GM23338 (cell line): ENCODE data around the gene PEX12. TPM values are rescaled to one million over a fixed set of nuclear protein-coding genes. Genes with fewer than 3 reads are reported as not detected.

Experiments
- ATAC-seq: fragments of 200-7000 bp; cut with Tn5 transposase; 3 replicates; pipeline ENCODE4 v1.9.1; 2020
- DNase-seq: peaks from one replicate; pipeline ENCODE4 v3.0.0-alpha.2; 2015; ENCODE audit warnings: low spot score
- H2AFZ ChIP-seq: fragments of 200-600 bp; sonication (generic); 2 replicates; pipeline ENCODE4 v1.8.0; 2016; ENCODE audit warnings: antibody characterized with exemption, mild to moderate bottlenecking, moderate library complexity
- H3F3A ChIP-seq: fragments of 200-600 bp; sonication (generic); replicated peaks from 2 replicates; pipeline ENCODE4 v1.8.0; 2017; ENCODE audit warnings: antibody characterized with exemption, mixed run types, low read depth
- H3K27ac ChIP-seq: fragments of 200-600 bp; sonication (generic); 2 replicates; pipeline ENCODE4 v1.6.1; 2016; ENCODE audit warnings: low read depth
- H3K27me3 ChIP-seq: fragments of 200-600 bp; sonication (generic); 2 replicates; pipeline ENCODE4 v1.8.0; 2016; ENCODE audit warnings: mild to moderate bottlenecking, mixed run types, moderate library complexity; ENCODE audit not compliant: insufficient read depth
- H3K36me3 ChIP-seq: fragments of 200-600 bp; sonication (generic); 2 replicates; pipeline ENCODE4 v1.8.0; 2016; ENCODE audit warnings: mild to moderate bottlenecking; ENCODE audit not compliant: insufficient read depth
- H3K4me1 ChIP-seq: fragments of 200-600 bp; sonication (generic); 2 replicates; pipeline ENCODE4 v1.8.0; 2016; ENCODE audit warnings: mild to moderate bottlenecking, moderate library complexity; ENCODE audit not compliant: insufficient read depth
- H3K4me2 ChIP-seq: fragments of 200-600 bp; sonication (generic); 2 replicates; pipeline ENCODE4 v1.7.1; 2017; ENCODE audit warnings: mixed run types
- H3K4me3 ChIP-seq: fragments of 200-600 bp; sonication (generic); 2 replicates; pipeline ENCODE4 v1.6.1; 2016; ENCODE audit warnings: mixed run types
- H3K79me2 ChIP-seq: fragments of 200-600 bp; sonication (generic); replicated peaks from 2 replicates; pipeline ENCODE4 v1.8.0; 2017; ENCODE audit warnings: mild to moderate bottlenecking; ENCODE audit not compliant: insufficient read depth
- H3K9me2 ChIP-seq: fragments of 200-600 bp; sonication (generic); 2 replicates; pipeline ENCODE4 v1.8.0; 2017; ENCODE audit not compliant: insufficient read depth
- H4K20me1 ChIP-seq: fragments of 200-600 bp; sonication (generic); replicated peaks from 2 replicates; pipeline ENCODE4 v1.8.0; 2017; ENCODE audit warnings: mild to moderate bottlenecking; ENCODE audit not compliant: insufficient read depth
- H3K27ac Mint-ChIP-seq: 2 replicates; pipeline ENCODE4 v1.8.0; 2020; ENCODE audit warnings: inconsistent platforms, mild to moderate bottlenecking, moderate library complexity, mixed read lengths
- H3K27me3 Mint-ChIP-seq: 3 replicates; pipeline ENCODE4 v1.8.0; 2022; ENCODE audit warnings: low read depth, mild to moderate bottlenecking, moderate library complexity, mixed read lengths, inconsistent platforms; ENCODE audit not compliant: insufficient read depth, poor library complexity
- H3K36me3 Mint-ChIP-seq: 3 replicates; pipeline ENCODE4 v1.8.0; 2021; ENCODE audit warnings: low read depth, mild to moderate bottlenecking, inconsistent platforms, moderate library complexity, mixed read lengths
- H3K4me1 Mint-ChIP-seq: 3 replicates; pipeline ENCODE4 v1.8.0; 2020; ENCODE audit warnings: mild to moderate bottlenecking, inconsistent platforms, mixed read lengths
- H3K4me3 Mint-ChIP-seq: 3 replicates; pipeline ENCODE4 v1.8.0; 2021; ENCODE audit warnings: moderate library complexity, mild to moderate bottlenecking, inconsistent platforms, mixed read lengths
- H3K9me3 Mint-ChIP-seq: 3 replicates; pipeline ENCODE4 v1.8.0; 2020; ENCODE audit warnings: moderate library complexity, mild to moderate bottlenecking, inconsistent platforms, mixed read lengths
- CREB1 ChIP-seq: fragments of 250-450 bp; sonication (Bioruptor Pico); IDR thresholded peaks from 2 replicates; pipeline ENCODE4 v1.5.0; 2020; ENCODE audit warnings: low read depth, mild to moderate bottlenecking, moderate library complexity
- CTCF ChIP-seq, 2 experiments: fragments of 200-600 bp in 1 of 2; sonication (generic) in 1 of 2; conservative IDR thresholded peaks; 2 replicates each; pipeline versions ENCODE4 v1.5.1 to v1.6.1; 2016 to 2017; ENCODE audit warnings: antibody characterized with exemption in 2 of 2, low read depth in 2 of 2, mild to moderate bottlenecking in 2 of 2, moderate library complexity in 1 of 2
- ETS1 ChIP-seq: IDR thresholded peaks from 2 replicates; pipeline ENCODE4 v1.6.1; 2016; ENCODE audit warnings: antibody characterized with exemption
- EZH2 ChIP-seq: fragments of 200-600 bp; sonication (generic); IDR thresholded peaks from one replicate; pipeline ENCODE4 v1.8.0; 2017; ENCODE audit warnings: antibody characterized with exemption, mild to moderate bottlenecking, low read depth; ENCODE audit not compliant: unreplicated experiment
- EZH2phosphoT487 ChIP-seq: fragments of 200-600 bp; sonication (generic); IDR thresholded peaks from one replicate; pipeline ENCODE4 v1.8.1; 2018; ENCODE audit warnings: antibody characterized with exemption; ENCODE audit not compliant: unreplicated experiment
- JUNB ChIP-seq: IDR thresholded peaks from one replicate; pipeline ENCODE4 v1.6.1; 2016; ENCODE audit warnings: antibody characterized with exemption; ENCODE audit not compliant: unreplicated experiment
- NANOG ChIP-seq: IDR thresholded peaks from 2 replicates; pipeline ENCODE4 v1.6.1; 2016; ENCODE audit warnings: antibody characterized with exemption, borderline replicate concordance
- POLR2AphosphoS5 ChIP-seq: IDR thresholded peaks from 2 replicates; pipeline ENCODE4 v1.6.1; 2016; ENCODE audit warnings: antibody characterized with exemption, low read depth
- REST ChIP-seq: IDR thresholded peaks from one replicate; pipeline ENCODE4 v1.6.1; 2018; ENCODE audit warnings: antibody characterized with exemption; ENCODE audit not compliant: unreplicated experiment
- STAT1 ChIP-seq: IDR thresholded peaks from one replicate; pipeline ENCODE4 v1.6.1; 2016; ENCODE audit warnings: antibody characterized with exemption; ENCODE audit not compliant: unreplicated experiment
- ZNF114 ChIP-seq: fragments of 250-450 bp; sonication (Bioruptor Pico); IDR thresholded peaks from 2 replicates; pipeline ENCODE4 v1.5.0; 2020; ENCODE audit warnings: mild to moderate bottlenecking, moderate library complexity
- ZNF331 ChIP-seq: fragments of 250-450 bp; sonication (Bioruptor Pico); IDR thresholded peaks from 2 replicates; pipeline ENCODE4 v1.5.0; 2020; ENCODE audit warnings: low read depth, mild to moderate bottlenecking, moderate library complexity
- polyA plus RNA-seq: library from polyadenylated mRNA; unstranded; fragments of >200 nt; fragmentation: Nextera tagmentation; extraction: Ambion mirVana; gene quantifications from 2 replicates; pipeline ENCODE4 v1.2.1, GENCODE V29; 2016
- total RNA-seq: library from RNA; depleted of rRNA; stranded (reverse); fragments of >200 nt; shearing (Covaris generic); gene quantifications from 2 replicates; pipeline ENCODE4 v1.2.3, GENCODE V29; 2014

The PEX12 gene
- total and polyA plus RNA-seq, 2 experiments from 2014 or later: 1.5 to 1.9 TPM

- H3K27ac ChIP-seq: no peak overlapping the region
- no peaks in the 10 kb centered on the region for H3F3A ChIP-seq
- Mint-ChIP-seq H3K36me3 (no peaks in the 10 kb centered on the region), H3K27me3 (no peaks in the 10 kb centered on the region), H3K9me3 (no peaks in the 10 kb centered on the region), H3K27ac (no peak overlapping the region), H3K4me1 (no peaks in the 10 kb centered on the region), H3K4me3 (no peak overlapping the region)
- H3K4me2 ChIP-seq: no peak overlapping the region
- no peak overlapping the region for H3K4me3 ChIP-seq
- no peaks in the 10 kb centered on the region for H3K4me1 ChIP-seq
- DNase-seq (no peak), ATAC-seq (no peak)
- no peak for TF ChIP-seq EZH2
- TF ChIP-seq REST: no peak
- TF ChIP-seq JUNB: no peak
- no peak for TF ChIP-seq EZH2phosphoT487
- no peaks in the 10 kb centered on the region for H3K9me2 ChIP-seq
- no peaks in the 10 kb centered on the region for H4K20me1 ChIP-seq
- H2AFZ ChIP-seq: no peak overlapping the region
- no peaks in the 10 kb centered on the region for H3K79me2 ChIP-seq
- peaks cover 3% of the 10 kb centered on the region; the same call in 1 of the 2 replicates for H3K27me3 ChIP-seq
- no peaks in the 10 kb centered on the region for H3K36me3 ChIP-seq
Observed at GRCh38 chr17:35542990-35543389, 35.4 kb downstream of the PEX12 start.

GRCh38 chr17:35541434-35541833 is 36.9 kb downstream of the PEX12 start:
- Histone ChIP-seq H4K20me1 (no peaks in the 10 kb centered on the region), H3K27ac (no peak overlapping the region), H3K27me3 (no peaks in the 10 kb centered on the region), H3K4me2 (no peak overlapping the region), H3K79me2 (no peaks in the 10 kb centered on the region), H3K9me2 (no peaks in the 10 kb centered on the region), H3K4me1 (no peaks in the 10 kb centered on the region), H3K36me3 (no peaks in the 10 kb centered on the region), H2AFZ (no peak overlapping the region), H3F3A (no peaks in the 10 kb centered on the region), H3K4me3 (no peak overlapping the region)
- Mint-ChIP-seq H3K4me1 (no peaks in the 10 kb centered on the region), H3K4me3 (no peak overlapping the region), H3K9me3 (no peaks in the 10 kb centered on the region), H3K27me3 (peaks cover 4% of the 10 kb centered on the region), H3K36me3 (no peaks in the 10 kb centered on the region), H3K27ac (no peak overlapping the region)
- ATAC-seq: no peak
- no peak for DNase-seq
- TF ChIP-seq STAT1 (no peak), ETS1 (no peak), EZH2phosphoT487 (no peak), ZNF331 (CRISPR knock-in tag) (no peak), CREB1 (CRISPR knock-in tag) (no peak), CTCF (conservative IDR thresholded peaks at IDR 0.05; ENCODE audit: low read depth in 2 of 2) (no peak), NANOG (no peak), POLR2AphosphoS5 (no peak), JUNB (no peak), ZNF114 (no peak), REST (no peak)
